Measurements from ENCODE around the gene ELMOD1.
A peak's percentile ranks its signal among the peaks of the same experiment; 100 is the strongest.

The ELMOD1 gene

DNA sequence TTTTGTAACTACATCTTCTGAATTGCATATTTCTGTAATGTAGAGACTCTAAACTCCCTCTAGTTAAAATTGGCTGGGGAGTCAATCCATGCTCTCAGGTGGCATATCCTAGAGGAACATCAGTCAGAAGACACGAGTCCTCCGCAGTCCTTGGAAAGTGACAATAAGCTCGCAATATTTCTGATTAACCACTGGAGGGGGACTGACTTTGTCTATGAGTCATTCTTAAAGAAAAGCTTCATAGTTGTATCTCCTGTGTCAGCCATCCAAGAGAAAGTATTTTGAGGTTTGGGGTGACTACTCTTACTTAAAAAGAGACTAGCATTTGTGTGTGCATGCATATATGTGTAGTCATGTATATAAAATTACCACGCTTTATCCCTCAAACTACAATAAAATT lies 60.7 kb downstream of the ELMOD1 start:
- no peak for DNase-seq

DNA sequence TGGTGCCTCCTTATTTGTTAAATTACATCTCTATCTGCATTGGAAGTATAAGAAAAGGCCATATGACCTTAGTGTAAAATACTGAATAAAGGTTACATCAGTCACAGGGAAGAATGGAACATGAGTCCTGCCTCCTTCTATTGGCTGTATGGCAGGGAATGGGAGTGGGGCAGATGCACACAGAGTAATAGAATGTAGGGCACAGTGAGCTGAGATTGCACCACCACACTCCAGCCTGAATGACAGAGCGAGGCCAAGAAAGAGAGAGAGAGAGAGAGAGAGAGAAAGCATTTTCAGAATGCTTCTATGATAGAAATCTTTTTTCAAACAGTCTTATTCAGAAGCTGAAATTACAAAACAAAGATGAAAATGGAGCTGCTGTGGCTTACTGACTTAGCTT lies 62.1 kb downstream of the ELMOD1 start:
- no peak for DNase-seq

DNA sequence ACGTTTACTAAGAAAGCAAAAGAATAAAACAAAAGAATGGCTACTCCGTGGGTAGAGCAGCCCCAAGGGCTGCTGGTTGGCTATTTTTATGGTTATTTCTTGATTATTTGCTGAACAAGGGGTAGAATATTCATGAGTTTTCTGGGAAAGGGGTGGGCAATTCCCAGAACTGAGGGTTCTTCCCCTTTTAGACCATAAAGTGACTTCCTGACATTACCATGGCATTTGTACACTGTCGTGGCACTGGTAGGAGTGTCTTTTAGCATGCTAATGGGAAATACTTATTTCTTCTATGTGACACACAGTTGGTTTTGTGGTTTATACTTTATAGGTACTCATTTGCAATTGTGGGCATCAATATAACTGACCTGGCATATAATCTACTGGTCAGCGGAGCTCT lies 64.7 kb downstream of the ELMOD1 start:
- no peak for DNase-seq

DNA sequence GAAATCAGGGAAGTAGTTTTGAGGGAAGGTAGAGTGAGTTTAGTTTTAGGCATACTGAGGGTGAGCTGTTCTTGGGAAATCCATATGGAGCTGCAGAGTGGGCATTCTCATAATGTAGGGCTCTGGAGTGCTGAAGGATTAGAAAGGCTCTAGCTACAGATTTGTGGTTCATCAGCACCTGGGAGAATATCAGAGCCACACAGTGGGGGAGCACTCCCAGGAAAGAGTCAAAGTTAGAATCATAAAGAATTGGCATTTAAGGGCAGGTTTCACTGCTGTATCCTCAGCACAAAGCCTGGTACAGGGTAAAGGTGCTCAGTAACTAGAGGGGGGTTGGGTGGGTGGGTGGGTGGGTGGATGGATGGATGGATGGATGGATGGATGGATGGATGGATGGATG lies 68.4 kb downstream of the ELMOD1 start:
- DNase-seq: no peak

DNA sequence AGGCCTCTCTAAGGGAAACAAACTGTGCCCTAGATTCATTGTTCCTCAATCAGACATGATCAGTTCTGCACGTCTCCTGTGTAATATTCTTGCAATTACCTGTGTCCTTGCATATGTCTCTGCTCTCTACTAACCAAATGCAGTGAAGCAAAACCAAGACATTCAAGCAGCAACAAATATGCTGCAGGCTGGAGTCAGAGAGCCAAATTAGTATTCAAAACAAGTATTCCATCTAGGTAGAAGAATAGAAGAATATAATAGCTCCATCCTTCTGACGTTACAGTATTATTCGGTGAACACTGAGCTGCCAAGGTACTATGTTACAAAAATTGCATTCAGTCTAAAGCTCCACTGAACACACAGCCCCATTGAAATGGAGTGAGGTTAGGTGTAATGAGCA lies 69.1 kb downstream of the ELMOD1 start:
- DNase-seq: no peak

DNA sequence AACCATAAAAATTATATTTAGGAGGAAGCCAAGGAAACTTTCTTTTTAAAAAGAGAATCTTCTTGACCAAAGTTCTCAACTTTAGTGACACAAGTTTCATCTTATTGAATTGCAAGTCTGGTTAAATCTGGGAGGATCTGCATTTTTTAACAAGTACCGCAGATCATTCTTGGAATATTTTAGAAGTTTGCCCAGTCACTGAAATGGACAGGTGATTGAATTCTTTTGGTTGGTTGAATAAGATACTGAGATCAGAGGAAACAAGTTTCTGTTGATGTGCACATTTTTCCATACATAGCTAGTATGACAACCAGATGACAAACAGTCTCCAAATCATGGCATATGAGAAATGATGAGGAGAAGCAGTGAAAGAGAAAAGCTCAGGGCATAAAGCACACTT lies 70.7 kb downstream of the ELMOD1 start:
- no peak for DNase-seq

DNA sequence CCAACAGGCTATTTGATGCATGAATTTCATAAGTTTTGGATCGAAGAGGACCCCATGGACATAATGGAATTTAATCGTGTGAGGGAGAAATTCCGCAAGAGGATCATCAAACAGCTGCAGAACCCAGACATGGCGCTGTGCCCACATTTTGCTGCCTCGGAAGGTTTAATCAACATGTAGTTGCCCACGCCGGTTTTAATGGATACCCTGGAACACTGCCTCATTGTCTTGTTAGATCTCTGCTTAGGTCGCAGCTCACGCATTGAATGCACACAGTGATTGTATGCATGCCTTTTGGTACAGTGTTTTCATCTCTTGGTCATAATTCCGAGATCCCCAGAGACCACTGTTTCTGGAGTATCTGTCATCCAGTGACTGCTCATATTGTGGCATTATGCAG lies 74.1 kb downstream of the ELMOD1 start:
- DNase-seq: no peak

DNA sequence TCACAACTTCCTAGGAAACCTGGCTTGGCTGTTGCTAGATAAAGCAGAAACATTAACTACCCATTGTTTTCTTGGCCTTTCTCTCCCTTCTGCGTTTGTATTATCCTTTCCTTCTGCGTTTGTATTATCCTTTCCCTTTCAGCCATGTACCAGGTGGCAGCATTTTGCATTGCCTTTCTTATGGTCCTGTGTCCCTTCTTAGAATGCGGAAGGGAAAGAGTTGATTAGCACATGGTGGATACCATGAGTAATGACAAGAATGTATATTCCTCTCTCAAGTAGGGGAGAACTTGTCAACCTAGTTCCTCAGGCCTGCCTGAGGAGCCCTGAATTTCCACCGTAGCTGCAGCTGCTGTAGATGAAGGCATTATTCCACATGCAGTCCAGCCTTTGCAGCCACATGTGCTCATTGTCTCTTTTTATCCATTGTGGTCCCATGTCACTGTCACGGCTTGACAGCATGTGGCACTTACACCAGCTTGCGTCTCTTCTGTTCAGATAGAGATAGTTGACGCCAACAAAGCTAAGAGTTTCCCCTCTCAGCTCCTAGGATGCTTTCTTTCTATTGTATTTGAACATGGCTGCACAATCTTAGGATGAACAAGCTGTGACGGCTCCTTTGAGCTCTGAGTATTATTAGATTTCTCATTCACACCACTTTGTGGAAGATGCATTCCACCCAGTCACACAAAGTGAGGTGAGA lies 76.1 kb downstream of the ELMOD1 start:
- no peak for DNase-seq

DNA sequence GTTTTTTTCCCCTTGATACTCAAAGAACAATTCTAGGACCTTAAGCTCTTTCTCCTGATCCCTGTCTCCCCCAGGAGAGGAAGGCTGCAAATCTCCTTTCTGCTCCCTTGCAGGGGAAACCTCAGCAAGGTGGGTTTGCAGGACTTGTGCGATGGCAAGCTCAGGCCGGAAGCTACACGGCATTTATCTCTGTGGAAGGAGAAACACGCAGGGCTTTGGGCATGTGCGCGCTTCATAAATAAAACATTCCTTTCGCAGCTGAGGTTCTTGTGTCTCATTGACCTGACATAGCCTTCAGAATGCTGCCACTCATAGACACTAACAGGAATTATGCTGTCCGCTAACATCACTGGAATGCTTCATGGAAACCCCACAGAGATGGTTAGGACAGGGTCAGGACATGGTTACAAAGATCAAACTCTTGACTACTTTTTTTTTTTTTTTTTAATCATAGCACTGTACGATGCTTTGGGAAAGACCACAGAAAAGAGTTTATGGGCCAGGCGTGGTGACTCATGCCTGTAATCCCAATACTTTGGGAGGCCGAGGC lies 78.3 kb downstream of the ELMOD1 start:
- no peak for DNase-seq

DNA sequence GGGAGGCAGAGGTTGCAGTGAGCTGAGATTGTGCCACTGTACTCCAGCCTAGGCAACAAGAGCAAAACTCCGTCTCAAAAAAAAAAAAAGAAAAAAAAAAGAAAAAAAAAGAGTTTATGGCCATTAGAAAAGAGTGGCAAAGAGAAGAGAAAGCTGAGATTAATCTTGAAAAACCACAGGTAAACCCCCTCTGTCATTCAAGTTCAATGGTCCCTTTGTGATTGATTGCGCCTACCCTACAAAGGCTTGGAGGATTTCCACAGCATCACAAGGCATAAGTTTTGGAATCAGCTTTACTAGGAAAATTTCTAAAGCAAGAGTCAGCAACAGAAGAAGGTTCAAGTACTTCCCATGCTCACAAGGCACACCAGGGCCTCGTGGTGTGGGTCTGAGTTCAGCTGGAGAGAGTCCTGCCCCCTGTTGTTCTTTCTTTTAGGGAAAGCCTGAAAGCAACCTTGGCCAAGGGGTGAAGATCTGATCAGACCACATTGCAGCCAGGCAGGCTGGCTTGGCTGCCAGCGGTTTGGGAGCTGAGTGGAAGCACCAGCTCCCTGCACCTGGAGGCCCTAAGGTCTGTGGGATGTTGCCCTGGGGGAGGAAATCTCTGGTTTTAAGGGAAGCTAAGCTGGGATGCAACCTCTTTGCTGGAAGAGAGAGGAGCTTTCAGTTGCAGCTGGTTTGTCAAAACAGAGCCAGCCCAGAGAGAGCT lies 79.1 kb downstream of the ELMOD1 start:
- DNase-seq: no peak

DNA sequence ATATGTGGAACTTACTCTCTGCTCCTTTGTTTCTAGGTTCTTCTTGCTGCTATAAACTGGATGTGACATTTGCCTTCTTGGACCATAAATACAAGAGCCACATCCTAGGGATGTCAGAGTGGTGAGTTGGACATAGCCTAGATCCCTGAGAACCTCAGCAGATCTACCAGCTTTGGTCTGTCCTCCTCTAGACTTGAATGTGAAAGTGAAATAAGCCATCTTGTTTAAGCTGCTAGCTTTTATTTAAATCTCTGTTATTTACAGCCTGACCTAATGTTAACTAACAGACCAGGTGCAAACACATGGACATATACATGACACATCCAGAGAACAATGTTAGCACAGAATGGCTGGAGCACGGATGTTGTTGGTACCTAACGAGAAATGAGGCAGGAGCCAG lies 85.0 kb downstream of the ELMOD1 start:
- DNase-seq: no peak

DNA sequence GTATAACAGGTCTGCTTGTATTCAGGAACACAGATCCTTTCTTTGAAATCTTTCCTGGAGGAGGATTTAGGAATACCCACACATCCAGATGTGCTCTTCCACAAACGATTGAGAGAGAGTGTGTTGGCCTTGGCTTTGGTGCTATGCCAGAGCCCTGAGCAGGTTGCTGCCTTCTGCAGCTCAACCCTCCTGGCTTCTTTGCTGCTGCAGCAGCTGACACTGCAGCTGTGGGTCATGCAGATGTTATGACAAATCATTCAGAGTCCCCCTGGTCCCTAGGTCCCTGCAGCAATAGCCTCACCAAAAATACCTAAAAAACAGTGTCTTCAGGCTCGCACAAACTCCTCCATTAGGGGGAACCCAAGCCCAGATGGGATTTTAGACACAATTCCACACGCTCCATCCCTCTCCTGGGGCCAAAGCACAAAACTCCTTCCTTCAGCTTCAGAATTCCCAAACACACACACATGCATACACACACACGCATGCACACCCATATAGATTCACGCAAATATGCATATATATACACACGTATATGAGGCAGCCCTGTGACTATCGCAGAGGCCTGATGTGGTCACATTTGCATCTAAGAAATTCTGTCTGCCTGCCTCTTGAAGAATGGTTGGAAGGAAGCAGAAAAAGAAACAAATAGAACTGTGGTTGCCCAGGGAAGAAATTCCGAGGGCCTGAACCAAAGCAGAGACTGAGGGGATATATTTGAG lies 85.5 kb downstream of the ELMOD1 start:
- DNase-seq: no peak

DNA sequence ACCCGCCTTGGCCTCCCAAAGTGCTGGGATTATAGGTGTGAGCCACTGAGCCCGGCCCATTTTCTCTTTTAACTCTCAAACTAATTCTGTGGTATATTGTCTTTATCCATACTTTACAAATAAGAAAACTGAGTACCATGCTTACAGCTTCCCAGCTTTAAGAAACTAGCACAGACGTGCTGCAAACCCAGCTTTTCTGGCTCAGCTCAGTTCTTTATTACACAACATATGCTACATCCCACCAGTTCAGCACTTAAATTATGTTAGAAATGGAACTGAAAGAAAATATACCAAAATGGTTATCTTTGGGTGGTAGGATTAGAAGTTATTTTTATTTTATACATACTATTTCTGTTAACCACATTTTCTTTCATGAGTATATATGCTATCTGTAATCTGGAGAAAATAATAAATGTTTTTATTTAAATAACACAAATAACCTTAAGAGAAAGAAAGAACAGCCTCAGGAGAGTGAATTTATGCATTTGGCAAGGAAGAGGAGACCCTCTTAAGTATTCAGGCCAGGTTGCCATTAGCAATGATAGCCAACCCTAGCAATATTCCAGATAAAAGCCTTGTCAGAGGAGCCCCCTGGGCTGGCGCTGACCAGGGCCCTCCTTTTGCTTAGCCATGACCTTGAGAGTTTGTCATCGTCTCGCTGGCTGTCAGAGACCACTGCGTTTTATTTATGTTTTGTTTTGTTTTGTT lies 87.1 kb downstream of the ELMOD1 start:
- DNase-seq: no peak

DNA sequence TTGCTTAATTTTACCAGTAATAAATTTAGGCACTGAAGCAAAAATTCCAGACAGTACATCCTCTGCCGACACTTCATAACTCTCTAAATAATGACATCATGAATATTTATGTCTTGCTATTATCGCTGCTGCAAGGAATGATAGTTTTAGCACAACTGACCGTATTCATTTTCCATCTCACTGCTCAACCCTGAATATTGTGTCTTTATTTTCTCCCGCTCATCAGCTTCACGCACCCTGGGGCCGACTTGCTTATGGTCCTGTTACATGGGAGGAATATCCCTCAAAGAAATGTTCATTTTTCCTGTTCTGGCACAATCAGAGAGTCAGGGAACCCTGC lies 87.7 kb downstream of the ELMOD1 start:
- no peak for DNase-seq

DNA sequence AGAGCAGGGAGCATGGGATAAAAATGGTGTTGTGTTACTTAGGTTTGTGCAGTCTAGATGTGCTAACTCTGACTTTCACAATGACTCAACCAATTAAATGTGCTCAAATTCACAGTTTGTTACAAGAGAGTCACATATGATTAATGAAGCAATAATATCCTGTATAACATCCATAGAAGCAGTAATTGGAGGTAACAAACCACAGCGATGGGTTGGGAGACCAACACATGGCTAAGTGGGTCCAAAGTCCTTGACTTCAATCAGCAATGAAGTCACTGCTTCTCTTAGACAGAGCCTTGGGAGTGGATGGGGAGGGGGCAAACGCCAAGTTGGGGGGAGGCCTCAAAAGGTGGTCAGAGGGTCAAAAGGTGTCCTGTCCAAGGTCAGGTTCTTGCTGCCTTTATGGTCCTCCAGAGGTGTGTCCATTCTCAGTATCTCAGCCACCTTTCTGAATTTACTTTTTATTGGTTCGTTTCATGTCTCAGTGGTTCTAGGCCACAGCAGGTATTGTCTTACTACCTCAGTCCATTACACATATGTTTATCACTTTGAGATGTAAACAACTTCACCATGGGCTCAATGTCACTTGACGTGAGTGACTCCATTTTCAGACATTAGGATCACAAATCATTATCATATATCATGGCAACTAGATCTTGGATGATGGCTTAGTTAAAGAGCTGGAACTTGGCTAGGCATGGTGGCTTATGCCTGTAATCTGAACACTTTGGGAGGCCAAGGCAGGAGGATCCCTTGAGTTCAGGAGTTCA lies 88.5 kb downstream of the ELMOD1 start:
- peak in 1 of 5 experiments; percentile 9 for DNase-seq

DNA sequence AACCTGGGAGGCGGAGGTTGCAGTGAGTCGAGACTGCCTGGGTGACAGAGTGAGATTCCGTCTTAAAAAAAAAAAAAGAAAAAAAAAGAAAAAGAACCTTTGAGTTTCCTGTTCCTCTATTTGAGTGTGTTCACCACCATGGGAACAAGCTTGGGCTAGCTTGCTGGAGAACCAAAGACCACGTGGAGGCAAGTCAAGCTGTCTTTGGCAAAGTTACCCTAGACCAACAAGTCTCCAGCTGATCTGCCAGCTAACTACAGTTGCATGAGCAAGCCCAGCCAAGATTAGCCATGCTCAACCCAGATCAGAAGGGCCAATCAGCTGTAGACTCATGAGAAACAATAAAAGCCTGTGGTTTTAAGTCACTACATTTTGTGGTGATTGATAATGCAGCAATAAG lies 91.2 kb downstream of the ELMOD1 start:
- DNase-seq: no peak

DNA sequence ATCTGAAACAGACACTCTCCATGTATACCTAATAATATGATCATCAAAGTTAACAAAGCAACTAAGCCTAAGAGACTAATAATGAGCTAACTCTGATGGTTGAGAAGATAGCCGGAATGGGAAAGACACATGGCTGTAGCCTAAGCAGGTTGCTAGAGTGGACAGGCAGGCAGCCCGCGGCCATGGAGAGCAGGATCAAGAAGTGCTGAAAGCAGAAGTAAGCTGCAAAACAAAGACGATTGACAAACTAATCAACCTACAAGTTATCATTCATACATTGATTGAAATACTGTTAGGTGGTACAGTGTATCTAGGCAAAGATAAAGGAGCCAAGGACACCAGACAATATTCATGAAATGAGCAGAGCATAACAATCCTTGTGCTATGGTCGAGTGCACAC lies 91.6 kb downstream of the ELMOD1 start:
- DNase-seq: no peak

DNA sequence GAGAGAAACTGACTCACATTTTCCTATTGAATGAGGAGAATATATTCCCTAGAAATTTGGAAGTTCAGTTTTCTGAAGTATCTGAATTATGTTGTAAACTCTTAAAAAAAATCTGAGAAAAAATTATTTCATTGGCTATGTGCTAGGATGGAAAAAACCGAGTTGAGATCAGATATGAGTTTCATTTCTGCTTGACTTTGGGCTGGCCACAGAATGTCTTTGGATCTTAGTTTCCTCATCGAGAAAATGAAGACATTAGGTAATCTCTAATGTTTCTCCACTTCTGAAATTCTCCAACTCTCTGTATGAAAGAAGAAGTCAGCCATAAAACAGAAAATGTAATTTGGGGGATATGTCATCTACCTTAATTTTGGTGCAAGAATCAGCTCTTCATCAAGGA lies 92.1 kb downstream of the ELMOD1 start:
- no peak for DNase-seq

DNA sequence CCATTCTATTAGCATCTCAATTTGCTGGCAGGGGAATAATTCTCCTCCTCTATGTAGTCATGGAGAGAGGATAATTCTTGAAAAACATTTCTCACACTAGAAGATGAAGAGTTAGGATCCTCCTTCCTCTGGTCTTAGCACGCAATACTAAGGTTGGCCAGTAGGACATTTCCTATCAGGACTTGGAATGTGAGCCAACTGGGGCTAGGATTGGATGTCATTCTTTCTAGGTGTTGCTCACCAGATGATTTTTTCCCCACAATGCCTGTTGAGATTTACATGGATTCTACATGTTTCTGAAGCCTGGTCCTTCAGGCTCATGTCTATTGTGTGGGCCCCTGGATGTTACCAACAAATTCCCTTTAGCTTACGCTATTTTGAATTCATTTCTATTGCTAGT lies 92.9 kb downstream of the ELMOD1 start:
- DNase-seq: no peak

DNA sequence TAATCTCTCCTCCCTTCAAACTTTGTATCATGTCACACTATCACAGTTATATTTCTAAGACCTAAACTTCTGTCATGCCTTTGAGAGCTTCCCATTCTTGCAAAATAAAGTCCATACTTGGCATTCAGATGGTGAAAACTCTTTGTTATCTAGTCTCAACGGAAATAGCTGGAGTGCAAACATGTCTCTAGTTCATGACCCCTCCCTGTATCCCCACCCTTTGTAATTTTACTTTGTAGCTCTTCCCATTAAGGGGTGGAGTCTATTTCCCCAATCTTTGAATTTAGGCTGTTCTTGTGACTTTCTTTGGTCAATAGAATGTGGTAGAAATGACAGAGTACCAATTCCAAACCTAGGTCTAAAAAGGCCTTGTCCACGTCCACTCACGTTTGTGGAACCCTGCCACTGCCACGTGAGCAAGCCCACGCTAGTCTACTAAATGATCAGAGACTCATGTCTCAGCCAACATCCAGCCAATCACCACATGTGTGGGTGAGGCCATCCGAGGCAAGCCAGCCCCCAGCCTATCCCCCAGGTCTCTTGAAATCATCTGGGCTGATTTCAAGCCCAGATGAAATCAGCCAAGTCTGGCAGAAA lies 97.5 kb downstream of the ELMOD1 start:
- DNase-seq: no peak

DNA sequence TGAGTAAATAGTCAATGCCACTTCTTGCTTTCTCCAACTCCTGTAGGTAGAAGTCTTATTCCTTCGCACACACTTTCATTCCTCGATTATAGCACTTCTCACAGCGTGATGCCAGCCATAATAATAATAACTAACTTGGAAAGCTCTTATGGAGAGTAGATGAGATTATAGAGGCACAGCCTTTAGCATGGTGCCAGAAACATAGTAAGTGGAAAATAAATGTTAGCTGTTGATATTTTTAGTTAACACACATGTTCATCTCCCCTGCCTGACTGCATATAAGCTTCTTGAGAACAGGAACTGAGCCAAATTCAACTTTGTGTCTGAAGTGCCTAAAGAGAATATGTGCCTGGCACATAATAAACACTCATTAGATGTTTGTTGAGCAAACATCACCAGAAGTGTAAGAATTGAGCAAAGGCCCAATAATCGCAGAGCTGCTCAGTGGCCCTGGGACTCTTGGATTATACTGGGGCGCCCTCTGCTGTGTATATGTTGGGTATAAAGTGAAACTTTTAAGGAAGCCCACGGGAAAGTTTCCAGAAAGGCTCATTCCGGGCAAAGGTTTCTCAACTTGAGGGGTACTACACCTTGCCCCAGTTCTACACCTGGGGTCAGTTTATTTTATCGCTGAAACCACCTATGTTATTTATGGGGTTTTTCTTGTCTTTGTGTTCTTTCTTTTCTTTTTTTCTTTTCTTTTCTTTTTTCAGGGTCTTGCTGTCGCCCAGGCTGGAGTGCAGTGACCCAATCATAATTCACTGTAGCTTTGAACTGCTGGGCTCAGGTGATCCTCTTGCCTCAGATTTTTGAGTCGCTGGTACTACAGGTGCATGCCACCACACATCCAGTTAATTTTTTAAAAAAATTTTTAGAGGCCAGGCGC lies 98.6 kb downstream of the ELMOD1 start:
- DNase-seq: peak in 4 of 5 experiments; percentile 7 to 49 (median 17)
